Esophagus squamous epithelium (tissue), 5 donors: ENCODE data around the gene DCAF8. TPM values are rescaled to one million over a fixed set of nuclear protein-coding genes. Genes with fewer than 3 reads are reported as not detected.

ENCODE experiments used
- DNase-seq: peaks from one replicate; lab custom pipeline; 2025; lab: John Stamatoyannopoulos, UW
- H3K27ac ChIP-seq, 4 donors: fragments of 200-600 bp; sonication (generic); one replicate each; pipeline ENCODE4 v1.5.1; 2016 to 2019; ENCODE audit warnings: mild to moderate bottlenecking in 1 of 4
- H3K27me3 ChIP-seq, 4 donors: fragments of 200-600 bp; sonication (generic); 1 replicate in 3 of 4; 2 replicates in 1 of 4; pipeline versions ENCODE4 v1.5.1 to v1.6.0; 2017 to 2021; ENCODE audit warnings: antibody characterized with exemption in 1 of 4
- H3K36me3 ChIP-seq, 3 donors: fragments of 200-600 bp; sonication (generic); one replicate each; pipeline ENCODE4 v1.5.1; 2016 to 2019
- H3K4me1 ChIP-seq, 3 donors: fragments of 200-600 bp; sonication (generic); one replicate each; pipeline ENCODE4 v1.5.1; 2017 to 2019
- H3K4me3 ChIP-seq, 4 donors: fragments of 200-600 bp; sonication (generic); 1 replicate in 3 of 4; 2 replicates in 1 of 4; pipeline ENCODE4 v1.5.1; 2016 to 2019; ENCODE audit warnings: mild to moderate bottlenecking in 2 of 4, moderate library complexity in 1 of 4
- H3K9me3 ChIP-seq, 3 donors: fragments of 200-600 bp; sonication (generic); one replicate each; pipeline ENCODE4 v1.5.1; 2016 to 2019
- POLR2A ChIP-seq, 4 donors: fragments of 450-650 bp; IDR thresholded peaks; one replicate each; pipeline ENCODE4 v1.6.1; 2017; ENCODE audit warnings: antibody characterized with exemption in 4 of 4, mild to moderate bottlenecking in 4 of 4, moderate library complexity in 3 of 4
- WGBS, 2 donors: methylation state at CpG; one replicate each; pipeline ENCODE4 v1.1.5; 2018; 5-methylcytosine and 5-hydroxymethylcytosine counted together
- intact Hi-C: fragments of 100-400 bp; cut with DNase I; formaldehyde crosslinking; loops from one replicate; pipeline ENCODE4 v1.15.0; 2022
- total RNA-seq, 4 donors: library from RNA; depleted of rRNA; stranded (reverse); fragments of >200 nt; gene quantifications; one replicate each; pipeline ENCODE4 v1.1.0, GENCODE V29; 2016
- TF ChIP-seq, protein P1 (sequence below), 6 experiments: fragments of 450-650 bp in 4 of 6; fragments of 200-600 bp in 2 of 6; sonication (generic) in 2 of 6; IDR thresholded peaks; one replicate each; pipeline ENCODE4 v1.5.1; 2016 to 2019; ENCODE audit warnings: antibody characterized with exemption in 6 of 6, mild to moderate bottlenecking in 4 of 6, moderate library complexity in 4 of 6
- donor health status: DM: yes; HTN: yes; CAD: no.

The DCAF8 gene
- total RNA-seq, 4 donors from 2014 or later, result 54.0 to 139 (median 58.6) TPM

DNA sequence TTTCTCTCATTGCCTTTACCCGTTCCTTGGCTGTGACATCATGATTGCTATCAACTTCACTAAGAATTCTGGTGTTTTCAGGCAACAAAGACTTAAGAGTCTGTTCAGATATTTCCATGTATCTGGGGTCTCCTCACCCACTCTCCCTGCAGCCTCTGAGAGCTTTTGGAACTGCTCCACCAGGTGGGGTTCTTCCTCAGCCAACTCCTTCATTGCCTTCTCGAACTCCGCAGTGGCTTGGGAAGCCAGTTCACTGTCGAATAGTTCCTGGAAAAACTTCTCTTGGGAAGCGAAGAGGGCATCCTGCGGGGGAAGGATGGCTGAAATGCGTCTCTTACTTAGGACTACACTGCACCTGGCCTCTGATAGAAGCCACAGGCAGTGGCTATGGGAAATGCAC, 20.5 kb upstream of the DCAF8 start:
- DNase-seq, result no peak
- 91 to 97% methylated on average over 4 to 7 of the region's 7 CpGs for WGBS, 2 donors
- intact Hi-C loops, result no loop called here
- Histone ChIP-seq H3K27me3 (no peaks in the 10 kb centered on the region), H3K27ac (no peak overlapping the region), H3K36me3 (peaks cover 25 to 55% (median 44%) of the 10 kb centered on the region in 3 donors), H3K4me1 (peaks cover 17 to 42% (median 21%) of the 10 kb centered on the region in 3 donors), H3K9me3 (no peaks in the 10 kb centered on the region), H3K4me3 (no peak overlapping the region)
- TF ChIP-seq POLR2A (IDR thresholded peaks at IDR 0.05), result no peak
- TF ChIP-seq, protein P1, sequence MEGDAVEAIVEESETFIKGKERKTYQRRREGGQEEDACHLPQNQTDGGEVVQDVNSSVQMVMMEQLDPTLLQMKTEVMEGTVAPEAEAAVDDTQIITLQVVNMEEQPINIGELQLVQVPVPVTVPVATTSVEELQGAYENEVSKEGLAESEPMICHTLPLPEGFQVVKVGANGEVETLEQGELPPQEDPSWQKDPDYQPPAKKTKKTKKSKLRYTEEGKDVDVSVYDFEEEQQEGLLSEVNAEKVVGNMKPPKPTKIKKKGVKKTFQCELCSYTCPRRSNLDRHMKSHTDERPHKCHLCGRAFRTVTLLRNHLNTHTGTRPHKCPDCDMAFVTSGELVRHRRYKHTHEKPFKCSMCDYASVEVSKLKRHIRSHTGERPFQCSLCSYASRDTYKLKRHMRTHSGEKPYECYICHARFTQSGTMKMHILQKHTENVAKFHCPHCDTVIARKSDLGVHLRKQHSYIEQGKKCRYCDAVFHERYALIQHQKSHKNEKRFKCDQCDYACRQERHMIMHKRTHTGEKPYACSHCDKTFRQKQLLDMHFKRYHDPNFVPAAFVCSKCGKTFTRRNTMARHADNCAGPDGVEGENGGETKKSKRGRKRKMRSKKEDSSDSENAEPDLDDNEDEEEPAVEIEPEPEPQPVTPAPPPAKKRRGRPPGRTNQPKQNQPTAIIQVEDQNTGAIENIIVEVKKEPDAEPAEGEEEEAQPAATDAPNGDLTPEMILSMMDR (IDR thresholded peaks at IDR 0.05), result no peak

DNA sequence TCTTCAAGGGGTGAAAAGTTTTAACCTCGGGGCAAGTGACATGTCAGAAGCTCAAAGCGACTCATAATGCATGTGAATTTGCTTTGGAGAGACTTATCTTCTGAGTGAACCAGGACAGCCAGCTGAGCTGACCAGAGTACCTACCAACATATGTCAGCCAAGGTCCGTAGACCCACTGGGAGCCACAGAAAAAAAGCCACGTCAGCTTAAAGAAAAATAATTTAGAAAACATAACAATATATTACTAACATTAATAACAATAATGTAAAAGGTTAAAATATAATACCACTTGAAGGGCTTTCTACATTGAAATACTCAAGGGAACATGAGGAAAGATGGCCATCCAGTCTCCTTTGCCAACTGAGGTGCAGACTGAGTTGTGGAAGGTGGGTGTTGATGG, 15.6 kb upstream of the DCAF8 start:
- intact Hi-C loops, result no loop called here

DNA sequence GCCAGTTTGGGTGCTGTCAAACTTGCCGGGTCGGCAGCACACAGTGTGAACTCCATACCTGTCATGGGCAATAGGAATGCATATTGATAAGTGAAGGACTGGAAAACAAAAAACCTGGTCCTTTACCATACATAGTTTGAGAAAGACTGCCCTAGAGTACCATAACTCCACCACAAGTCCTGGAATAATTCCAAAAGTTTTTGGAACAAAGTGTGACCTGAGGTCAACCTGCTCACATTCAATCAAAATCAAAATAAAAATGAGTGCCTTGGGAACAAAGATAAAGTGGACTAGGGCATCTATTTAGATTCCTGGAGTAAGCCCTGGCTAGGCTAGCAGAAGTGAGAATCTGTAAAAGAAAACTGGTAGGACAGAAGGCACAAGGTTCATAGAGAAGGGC, 15.0 kb upstream of the DCAF8 start:
- no peaks in the 10 kb centered on the region for H3K27me3 ChIP-seq
- WGBS, 2 donors, result 80 to 100% methylated on average over 2 of the region's 2 CpGs

More for the DNA sequence above, 15.6 kb upstream of the DCAF8 start:
- Histone ChIP-seq H3K27ac (no peak overlapping the region), H3K36me3 (peaks cover 25 to 75% (median 45%) of the 10 kb centered on the region in 3 donors), H3K4me3 (no peak overlapping the region), H3K27me3 (no peaks in the 10 kb centered on the region), H3K4me1 (peaks cover 0 to 2% (median under 1%) of the 10 kb centered on the region in 3 donors), H3K9me3 (no peaks in the 10 kb centered on the region)
- 91 to 96% methylated on average over 2 to 4 of the region's 4 CpGs for WGBS, 2 donors
- no peak for DNase-seq
- TF ChIP-seq POLR2A (IDR thresholded peaks at IDR 0.05), result no peak
- TF ChIP-seq, protein P1 (IDR thresholded peaks at IDR 0.05), result no peak

DNA sequence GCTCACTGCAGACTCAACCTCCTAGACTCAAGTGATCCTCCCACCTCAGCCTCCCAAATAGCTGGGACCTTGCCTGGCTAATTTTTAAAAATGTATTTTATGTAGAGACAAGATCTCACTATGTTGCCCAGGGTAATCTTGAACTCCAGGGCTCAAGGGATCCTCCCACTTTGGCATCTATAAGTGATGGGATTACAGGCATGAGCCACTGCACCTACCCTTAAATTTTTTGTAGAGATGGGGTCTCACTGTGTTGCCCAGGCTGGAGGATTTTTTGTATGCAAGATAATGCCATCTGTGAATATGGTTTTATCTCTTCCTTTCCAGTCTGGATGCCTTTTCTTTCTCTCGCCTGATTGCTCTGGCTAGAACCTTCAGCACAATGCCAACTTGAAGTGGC, 8.7 kb upstream of the DCAF8 start:
- Histone ChIP-seq H3K27me3 (no peaks in the 10 kb centered on the region), H3K27ac (no peak overlapping the region), H3K36me3 (peaks cover 0 to 6% (median 0%) of the 10 kb centered on the region in 3 donors), H3K4me3 (no peak overlapping the region), H3K4me1 (no peaks in the 10 kb centered on the region), H3K9me3 (no peaks in the 10 kb centered on the region)
- DNase-seq, result no peak
- WGBS, 2 donors, result 94 to 100% methylated on average over 1 of the region's 1 CpG
- TF ChIP-seq, protein P1 (IDR thresholded peaks at IDR 0.05), result no peak
- no peak for TF ChIP-seq POLR2A (IDR thresholded peaks at IDR 0.05)
- intact Hi-C loops, result no loop called here

More for the DNA sequence above, 15.0 kb upstream of the DCAF8 start:
- no peaks in the 10 kb centered on the region for H3K9me3 ChIP-seq
- TF ChIP-seq POLR2A (IDR thresholded peaks at IDR 0.05), result no peak
- TF ChIP-seq, protein P1 (IDR thresholded peaks at IDR 0.05), result no peak
- H3K27ac ChIP-seq, result no peak overlapping the region
- H3K36me3 ChIP-seq, result peaks cover 25 to 69% (median 43%) of the 10 kb centered on the region in 3 donors
- intact Hi-C loops, result no loop called here
- DNase-seq, result no peak
- no peak overlapping the region for H3K4me3 ChIP-seq
- H3K4me1 ChIP-seq, result no peaks in the 10 kb centered on the region

DNA sequence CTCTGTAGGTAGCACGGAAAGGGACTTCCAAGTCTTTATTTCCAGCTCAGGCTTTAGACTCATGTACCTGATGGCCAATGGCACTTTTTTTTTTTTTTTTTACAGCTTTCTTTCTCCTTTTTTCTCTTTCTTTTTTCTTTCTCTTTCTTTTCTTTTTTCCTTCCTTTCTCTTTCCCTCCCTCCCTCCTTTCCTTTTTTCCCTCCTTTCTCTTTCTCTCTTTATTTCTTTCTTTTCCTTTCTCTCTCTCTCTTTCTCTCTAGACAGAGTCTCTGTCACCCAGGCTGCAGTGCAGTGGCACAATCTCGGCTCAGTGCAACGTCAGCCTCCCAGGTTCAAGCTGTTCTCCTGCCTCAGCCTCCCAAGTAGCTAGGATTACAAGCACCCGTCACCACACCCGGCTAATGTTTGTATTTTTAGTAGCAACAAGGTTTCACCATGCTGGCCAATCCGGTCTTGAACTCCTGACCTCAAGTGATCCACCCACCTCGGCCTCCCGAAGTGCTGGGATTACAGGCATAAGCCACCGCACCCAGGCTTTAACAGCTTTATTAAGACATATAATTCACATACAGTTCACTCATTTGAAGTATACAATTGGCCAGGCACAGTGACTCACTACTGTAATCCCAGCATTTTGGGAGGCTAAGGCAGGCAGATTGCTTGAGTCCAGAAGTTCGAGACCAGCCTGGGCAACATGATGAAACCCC, 5.1 kb upstream of the DCAF8 start:
- H3K4me1 ChIP-seq, result peaks cover 0 to 9% (median 5%) of the 10 kb centered on the region in 3 donors
- WGBS, 2 donors, result 53 to 65% methylated on average over 9 of the region's 10 CpGs
- H3K4me3 ChIP-seq, result no peak overlapping the region
- TF ChIP-seq POLR2A (IDR thresholded peaks at IDR 0.05), result no peak
- TF ChIP-seq, protein P1 (IDR thresholded peaks at IDR 0.05), result no peak
- no peaks in the 10 kb centered on the region for H3K27me3 ChIP-seq
- H3K27ac ChIP-seq, result no peak overlapping the region
- H3K36me3 ChIP-seq, result no peaks in the 10 kb centered on the region
- intact Hi-C loops, result no loop called here
- no peaks in the 10 kb centered on the region for H3K9me3 ChIP-seq
- DNase-seq, result no peak
